OCI-LY1 (cell line): Measurements from ENCODE around the gene BTG3.

Source experiments
- CTCF ChIP-seq: fragments of 200-600 bp; sonication (generic), shearing (Covaris generic); IDR thresholded peaks from 2 replicates; pipeline ENCODE4 v1.5.1; 2017; ENCODE audit warnings: mild to moderate bottlenecking, antibody characterized with exemption, low read length, moderate library complexity, mixed read lengths
- EZH2 ChIP-seq: fragments of 200-600 bp; sonication (generic), shearing (Covaris generic); IDR thresholded peaks from 2 replicates; pipeline ENCODE4 v1.8.0; 2017; ENCODE audit warnings: borderline replicate concordance, mixed run types, mild to moderate bottlenecking, antibody characterized with exemption, low read length, moderate library complexity, mixed read lengths

DNA sequence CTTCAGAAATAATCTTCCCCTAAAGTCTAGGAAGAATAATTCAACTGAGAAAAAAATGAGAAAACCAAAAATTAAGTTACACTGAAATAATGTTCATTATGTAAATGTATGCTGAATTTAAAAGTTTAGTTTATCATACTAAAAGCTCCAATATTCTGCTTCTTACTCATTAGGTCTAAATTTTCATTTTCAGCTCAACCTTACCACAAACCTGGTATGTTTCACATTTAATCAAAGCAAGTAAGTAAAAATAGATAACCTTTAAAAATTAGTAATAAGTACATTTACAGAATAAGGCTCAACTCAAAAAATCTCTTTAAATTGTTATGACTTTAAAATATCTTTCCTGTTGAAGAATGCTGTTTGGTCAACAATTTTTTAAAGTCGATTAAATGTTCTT is 15.0 kb downstream of the BTG3 start:
- no peak for TF ChIP-seq EZH2
- TF ChIP-seq CTCF = no peak
